Hematopoietic multipotent progenitor cell treated with erythropoietin and hydrocortisone succinate and interleukin-3 and kit ligand, for 8 days (in vitro differentiated cells): ENCODE results near the gene POU3F1.
A peak's percentile ranks its signal among the peaks of the same experiment; 100 is the strongest.
"Not testable (repeated sequence)": the region's sequence is repeated elsewhere in the genome, so short reads cannot be mapped to it uniquely, and the experiment has no call there.

ENCODE experiments used
- DNase-seq: peaks from one replicate; pipeline ENCODE4 v3.0.0-alpha.2; 2015

POU3F1 gene

DNA sequence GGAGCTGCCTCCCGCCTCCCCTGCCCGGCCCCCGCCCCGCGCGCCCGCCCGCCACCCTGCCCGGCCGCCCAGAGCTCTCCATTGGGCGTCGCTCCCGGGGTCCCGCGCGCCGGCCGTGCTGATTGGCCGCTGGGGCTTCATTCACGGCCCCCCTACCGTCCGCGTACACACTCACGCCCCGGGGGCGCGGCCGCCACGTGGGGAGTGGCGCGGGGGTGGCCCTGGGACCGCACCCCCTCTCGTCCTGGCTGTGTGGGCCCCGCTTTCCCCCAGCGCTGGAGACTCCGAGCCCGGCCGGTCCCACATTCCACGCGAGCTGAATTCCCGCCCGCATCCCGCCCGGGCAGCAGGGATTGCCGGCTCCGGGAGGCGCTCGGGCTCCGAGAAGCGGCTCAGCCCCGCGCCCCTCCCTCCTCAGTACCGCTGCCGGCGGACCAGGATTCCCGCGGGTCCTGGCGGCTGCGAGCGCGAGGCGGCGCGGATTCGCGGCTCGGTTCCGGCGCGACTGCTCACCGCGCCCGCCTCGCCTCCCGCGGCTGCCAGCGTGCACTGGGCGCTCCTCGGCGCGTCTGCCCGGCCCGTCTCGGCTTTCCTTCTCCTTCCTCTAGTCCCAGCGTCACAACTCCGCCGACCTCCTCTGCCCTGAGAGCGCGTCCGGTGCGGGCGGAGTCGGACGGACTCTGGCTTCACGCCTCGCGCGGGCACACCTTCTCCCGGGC lies 450 bp upstream of the POU3F1 start:
- DNase-seq, result peak; percentile 73

DNA sequence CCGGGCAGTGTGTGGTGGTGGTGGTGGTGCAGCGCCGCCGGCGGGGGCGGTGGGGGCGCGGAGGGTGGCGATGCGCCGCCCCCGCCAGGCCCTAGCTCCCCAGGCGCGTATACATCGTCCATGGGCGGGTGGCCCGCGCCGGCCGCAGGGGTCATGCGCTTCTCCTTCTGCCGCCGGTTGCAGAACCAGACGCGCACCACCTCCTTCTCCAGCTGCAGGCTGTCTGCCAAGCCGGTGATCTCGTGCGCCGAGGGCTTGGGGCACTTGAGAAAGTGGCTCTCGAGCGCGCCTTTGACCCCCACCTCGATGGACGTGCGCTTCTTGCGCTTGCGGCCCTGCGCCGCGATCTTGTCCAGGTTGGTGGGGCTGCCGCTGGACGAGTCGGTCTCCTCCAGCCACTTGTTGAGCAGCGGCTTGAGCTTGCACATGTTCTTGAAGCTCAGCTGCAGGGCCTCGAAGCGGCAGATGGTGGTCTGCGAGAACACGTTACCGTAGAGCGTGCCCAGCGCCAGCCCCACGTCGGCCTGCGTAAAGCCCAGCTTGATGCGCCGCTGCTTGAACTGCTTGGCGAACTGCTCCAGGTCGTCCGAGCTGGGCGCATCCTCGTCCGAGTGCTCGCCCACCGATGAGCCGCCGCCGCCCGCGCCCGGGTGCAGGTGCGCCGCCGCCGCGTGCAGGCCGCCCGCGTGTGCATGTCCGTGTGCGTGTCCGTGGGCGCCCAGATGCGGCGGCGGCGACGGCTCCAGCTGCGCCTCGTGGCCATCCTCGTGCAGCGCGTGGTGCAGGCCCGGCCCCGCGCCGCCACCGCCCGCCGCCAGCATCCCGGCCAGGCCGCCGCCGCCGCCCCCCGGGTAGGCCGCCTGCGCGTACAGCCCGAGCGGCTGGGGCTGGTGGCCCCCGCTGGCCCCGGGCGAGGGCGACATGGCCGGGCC lies 926 bp downstream of the POU3F1 start:
- DNase-seq, result peak; percentile 38

DNA sequence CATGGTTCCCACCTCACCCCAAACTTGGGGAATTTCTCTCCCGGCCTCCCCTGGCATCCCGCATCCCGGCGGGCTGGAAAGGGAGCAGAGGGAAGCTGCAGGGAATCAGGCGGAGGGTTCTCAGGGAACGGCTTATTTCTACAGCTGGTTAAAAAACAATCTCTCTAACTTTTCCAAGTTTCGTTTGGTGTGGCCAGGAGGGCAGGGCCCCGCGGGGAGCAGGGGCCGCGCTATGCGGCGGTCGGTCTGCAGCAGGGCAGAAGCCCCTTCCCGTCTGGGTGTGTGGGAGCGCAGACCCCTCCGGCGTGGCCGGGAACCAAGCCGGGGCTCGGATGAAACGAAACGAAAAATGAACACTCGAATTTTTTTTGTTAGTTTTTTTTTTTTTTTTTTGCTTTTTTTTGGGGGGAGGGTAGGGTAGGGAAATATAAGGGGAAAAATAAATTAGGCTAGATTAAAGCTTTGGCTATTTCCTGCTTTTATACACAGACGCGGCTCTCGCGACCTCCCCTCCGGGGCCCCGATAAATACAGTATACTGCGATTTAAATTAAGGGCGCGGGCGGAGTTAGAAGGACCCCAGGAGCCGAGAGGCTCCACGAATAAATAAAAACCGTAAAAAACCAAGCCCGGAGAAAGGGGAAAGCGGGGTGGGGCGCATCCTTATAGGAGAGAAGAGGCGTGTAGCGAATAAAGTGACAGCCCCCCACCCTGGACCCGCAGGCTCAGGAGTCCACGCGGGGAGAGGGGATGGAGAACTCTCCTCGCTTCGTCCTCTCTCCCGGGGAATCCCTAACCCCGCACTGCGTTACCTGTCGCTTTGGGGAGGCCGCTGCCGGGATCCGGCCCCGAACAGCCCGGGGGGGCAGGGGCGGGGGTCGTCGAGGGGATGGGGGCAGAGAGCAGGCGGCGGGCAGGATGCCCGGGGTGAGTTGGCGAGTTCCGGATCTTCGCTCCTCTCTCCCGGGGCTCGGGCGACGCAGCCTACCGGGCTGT lies 2.1 kb downstream of the POU3F1 start:
- DNase-seq, result no peak

DNA sequence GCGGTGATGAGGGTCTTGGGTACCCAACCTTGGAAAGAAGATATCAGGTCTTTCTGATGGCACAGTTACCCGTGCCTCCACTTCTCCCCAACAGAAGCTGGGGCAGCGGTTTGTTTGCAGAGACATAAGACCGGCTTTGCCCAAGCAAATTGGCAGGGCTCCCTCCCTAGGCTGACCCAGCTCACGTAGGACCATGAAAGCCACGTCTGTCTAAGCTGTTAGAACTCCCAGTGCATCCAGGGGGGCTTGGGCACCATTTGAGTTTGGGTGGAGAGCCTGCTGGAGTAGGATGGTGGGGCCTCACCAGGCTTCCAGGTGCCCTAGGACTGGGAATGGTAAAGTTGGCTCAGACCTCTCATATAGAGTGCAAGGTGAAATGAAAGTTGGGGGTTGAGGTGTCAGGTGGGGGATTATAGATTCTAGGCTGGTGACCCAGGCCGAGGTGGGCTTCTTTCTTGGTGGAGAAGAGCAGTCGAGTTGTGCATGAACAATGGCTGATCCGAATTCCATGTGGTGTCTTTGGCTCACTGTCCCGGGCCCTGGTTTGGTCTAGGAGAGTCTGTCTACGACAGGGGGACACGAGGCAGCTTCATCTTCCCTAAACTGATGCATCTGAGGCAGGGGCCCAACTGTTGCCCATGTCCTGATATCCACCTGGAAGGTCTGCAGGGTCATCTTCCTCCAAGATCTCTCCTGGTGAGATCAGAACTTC lies 3.4 kb downstream of the POU3F1 start:
- no peak for DNase-seq

DNA sequence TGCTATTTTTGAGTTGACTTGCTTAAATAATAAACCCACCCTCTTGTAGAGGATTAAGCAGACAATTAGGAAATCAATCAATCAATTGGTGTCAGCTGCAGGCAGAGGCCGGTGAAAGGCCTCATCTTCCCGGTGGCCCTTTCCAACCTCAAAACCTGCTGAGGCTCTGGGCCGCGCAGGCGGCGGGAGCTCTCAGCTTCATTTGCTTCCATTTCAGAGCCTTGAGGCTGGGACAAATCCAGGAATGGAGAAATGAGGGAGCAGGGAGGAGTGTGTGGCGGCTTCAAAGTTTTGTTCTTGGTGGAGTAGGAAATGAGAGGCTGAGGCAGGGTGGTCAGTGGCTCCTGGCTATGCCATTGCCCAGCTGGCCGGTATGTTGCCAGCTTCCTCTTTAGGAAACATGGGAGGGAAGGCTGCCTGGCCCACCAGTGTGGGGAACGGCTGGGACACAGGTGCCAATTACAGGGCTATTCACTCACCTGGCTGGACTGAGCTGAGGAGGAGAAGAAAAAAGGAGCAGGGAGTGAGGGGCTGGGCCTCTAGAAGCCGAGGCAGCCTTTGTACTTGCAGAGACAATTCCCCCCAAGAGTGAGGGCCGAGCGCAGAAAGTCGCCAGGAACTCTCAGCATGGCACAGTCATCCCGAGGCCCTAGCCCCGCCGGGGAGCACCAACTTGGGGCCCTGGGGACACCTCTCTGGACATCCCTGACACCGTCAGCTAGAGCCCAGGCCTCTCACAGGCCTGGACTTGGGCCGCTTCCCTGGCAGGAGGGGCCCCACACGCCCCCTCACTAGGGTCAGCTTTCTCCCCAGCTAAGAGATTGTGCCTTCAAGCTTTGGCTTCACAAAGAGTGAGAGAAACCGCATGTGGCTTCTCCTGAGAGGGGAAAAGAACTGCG lies 4.4 kb downstream of the POU3F1 start:
- DNase-seq, result no peak

DNA sequence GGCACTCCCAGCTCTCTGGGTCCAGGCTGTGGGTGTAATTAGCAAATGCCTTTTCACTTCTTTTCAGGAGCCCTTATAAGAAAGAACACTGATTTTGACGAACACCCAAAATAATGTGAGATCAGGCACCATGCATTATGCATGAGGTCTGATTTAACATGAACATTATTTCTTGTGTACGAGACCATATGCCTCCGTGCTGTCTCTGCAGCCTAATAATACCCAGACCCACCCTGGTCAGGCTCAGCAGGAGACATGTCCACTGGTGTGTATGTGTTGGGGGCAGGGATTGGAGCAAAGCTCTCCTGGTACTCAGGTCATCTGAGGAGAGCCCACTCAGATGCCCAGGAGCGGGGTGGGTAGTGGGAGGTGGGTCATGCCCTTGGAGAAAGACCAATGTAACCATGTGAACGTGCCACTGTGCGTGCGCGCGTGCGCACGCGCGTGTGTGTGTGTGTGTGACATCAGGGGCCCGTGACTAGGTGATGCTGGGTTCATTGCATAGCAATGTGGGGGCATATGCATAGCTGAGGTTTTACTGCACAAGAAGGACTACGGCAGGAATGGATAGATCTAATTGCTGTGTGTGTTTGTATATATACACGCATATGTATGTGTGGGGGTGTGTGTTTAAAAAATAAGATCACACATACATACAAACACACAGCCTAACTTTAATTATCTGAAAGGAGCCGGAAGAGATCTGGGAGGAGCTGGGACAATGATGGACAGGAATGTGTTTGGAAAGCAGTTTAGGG lies 7.1 kb downstream of the POU3F1 start:
- DNase-seq, result no peak

DNA sequence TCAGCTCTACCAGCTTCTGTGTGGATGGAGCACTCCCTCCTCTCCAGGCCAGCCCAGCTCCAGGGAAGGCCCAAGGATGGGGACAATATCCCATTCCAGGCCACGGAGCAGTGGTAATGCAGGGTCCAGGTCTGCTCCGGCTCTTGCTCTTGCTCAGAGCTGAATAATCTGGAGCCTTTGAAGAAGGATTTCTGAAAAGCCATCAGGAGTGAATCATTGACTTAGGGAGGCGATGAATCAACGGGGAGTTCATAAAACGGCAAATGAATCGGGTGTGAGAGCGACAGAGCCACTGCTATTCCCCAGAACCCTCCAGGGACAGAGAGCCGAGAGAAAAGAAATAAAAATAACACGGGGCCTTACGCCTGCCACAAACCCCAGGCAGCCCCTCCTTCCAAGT lies 7.7 kb downstream of the POU3F1 start:
- DNase-seq, result no peak

DNA sequence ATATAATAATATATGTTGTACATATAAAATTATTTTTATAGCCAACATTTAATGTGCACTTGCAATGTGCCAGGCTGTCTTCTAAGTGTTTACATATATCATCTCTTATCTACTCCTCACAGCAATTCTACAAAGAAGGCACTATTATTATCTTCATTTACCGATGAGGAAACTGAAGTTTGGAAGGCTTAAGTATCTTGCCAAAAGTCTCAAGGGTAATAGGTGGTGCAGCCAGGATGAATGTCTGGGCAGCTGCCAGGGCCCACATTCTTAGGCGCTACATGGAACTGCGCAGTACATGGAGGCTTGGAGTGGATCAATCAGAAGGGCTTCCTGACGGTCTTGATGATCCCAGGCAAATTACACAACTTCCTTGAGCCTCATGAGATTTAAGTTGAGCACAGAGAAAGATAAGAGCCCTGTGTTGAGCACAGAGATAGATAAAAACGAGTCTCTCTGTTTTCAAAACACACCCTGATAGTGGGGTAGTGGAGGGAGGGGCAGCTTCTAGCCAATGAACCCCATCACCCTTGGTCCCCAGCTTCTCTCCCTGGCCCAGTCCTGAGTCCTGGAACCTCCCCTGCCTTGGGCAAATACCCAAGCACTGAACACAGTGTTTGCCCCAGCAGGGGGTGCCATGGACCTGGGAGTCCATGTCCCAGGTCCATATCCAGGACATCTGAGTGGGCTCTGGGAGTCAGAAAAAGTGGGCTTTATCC lies 9.2 kb downstream of the POU3F1 start:
- peak; percentile 93 for DNase-seq

DNA sequence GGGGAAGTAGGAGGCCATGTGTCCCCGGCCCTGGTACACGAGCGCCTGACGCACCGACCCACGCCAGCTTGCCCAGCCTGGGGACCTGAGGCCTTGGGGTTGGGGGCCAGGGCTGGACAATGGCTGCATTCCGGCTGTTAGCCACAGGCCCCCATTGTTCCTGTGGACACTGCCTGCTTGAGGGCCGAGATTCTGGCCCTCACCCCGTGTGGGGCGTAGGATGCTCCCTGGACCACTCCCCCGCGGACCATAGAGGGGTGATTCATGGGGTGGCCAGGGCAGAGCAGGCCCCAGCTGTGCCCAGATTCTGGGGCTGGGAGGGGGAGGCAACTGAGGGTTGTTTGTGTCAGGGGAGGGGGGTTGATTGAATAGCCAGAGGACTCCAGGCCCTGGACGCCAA lies 11.7 kb downstream of the POU3F1 start:
- no peak for DNase-seq

DNA sequence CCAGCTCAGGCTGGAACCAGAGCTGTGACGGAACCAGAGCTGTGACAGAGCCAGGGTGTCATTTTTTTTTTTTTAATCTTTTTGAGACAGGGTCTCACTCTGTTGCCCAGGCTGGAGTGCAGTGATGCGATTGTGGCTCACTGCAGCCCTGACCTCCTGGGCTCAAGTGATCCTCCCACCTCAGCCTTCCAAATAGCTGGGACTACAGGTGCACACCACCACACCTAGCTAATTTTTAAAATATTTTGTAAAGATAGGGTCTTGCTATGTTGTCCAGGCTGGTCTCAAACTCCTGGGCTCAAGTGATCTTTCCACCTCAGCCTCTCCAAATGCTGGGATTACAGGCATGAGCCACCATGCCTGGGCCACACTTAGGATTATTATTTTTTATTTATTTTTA lies 13.6 kb downstream of the POU3F1 start:
- not testable (repeated sequence) for DNase-seq

DNA sequence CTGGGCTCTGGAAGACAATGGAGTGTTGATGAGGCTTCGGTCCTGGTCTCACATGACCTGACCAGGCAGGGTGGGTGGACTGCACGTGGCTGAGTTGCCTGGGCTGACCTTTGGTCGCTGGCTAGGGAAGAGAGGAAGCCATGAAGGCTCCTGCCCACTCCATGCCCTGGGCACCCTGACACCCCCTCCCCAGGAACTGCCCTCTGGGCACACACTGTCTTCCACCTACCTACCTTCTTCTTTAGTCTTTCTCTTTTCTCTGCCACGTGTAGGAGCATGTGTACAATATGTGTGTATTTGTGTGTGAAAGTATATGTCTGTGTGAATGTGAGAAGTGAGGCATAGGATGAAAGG lies 15.1 kb downstream of the POU3F1 start:
- no peak for DNase-seq

DNA sequence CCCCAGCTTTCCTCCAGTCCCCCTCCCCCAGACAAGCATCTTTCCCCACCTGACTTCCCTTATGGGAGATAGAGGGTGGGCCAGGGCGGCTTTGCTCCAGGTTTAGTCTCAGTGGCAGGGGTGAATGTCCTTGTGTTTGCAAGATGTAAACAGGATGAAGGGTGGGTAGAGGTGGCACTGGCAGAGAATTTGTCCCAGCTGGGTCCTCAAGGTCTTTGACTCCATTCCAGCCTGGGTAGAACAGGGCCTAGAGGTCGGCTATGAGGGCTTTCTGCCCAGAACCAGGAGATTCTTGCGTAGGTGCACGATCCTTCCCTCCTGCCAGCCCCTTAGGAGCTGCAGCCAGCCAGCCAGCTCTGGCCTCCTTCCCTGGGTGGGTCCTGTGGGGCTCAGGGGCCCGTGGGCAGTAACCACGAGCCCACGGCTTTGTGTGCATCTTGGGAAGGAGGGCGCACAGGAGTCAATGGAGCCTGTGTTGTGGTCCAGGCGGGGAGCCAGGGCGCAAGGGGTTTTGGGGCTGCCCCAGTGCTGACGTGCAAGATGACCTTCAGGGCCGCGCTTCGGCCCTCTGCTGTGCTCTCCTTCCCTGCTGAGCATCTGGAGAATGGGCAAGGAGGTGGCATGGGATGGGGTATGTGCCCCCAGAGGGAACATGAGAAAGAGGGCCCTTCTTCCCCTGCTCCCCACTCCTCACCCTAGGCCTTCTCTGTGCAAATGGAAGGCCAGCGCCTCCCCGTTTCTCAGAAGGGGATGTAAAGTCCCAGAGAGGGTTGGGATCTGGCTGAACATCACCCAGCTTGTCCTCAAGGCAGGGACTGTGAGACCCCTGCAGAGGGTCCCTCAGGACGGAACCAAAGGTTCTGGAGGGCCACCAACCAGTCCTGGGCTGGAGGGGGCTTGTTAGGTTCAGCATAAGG lies 15.7 kb downstream of the POU3F1 start:
- DNase-seq, result no peak

DNA sequence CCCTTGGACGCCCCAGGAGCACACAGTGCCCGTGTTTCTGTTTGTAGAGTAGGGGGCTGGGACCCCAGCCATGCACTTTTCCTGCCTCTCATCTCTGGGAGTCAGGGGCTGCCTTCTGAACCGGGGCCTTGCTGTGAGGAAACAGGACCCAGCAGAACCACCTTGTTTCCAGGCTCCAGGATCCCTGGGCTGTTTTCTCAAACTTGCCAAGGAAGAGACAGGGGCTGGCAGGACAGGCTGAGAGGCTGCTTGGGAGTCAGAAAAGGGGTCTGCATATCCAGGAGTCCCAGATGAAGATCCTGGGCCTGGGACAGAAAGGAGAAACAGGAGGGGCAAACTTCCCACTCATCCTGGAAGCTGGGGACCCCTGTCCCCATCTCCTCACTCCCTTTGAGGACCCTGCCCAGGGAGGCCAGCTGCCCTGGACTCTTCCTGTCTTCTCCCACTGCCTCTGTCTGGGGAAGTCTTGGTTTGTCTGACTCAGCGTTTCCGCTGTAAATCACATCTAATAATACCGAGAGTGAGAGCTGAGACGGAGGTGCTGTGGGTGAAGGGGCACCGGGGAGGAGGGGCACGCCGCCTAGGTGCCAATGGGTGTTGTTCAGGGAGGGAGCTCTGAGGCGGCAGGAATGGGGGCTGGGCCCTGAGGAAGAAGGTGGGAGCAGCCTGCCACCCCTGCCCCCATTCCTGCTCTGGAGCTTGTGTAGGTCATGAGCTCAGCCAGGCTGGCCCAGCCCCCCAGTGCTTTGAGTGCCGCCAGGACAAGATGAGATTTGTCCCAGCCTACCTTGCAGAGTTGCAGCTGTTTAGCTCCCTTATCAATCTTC lies 16.7 kb downstream of the POU3F1 start:
- no peak for DNase-seq

DNA sequence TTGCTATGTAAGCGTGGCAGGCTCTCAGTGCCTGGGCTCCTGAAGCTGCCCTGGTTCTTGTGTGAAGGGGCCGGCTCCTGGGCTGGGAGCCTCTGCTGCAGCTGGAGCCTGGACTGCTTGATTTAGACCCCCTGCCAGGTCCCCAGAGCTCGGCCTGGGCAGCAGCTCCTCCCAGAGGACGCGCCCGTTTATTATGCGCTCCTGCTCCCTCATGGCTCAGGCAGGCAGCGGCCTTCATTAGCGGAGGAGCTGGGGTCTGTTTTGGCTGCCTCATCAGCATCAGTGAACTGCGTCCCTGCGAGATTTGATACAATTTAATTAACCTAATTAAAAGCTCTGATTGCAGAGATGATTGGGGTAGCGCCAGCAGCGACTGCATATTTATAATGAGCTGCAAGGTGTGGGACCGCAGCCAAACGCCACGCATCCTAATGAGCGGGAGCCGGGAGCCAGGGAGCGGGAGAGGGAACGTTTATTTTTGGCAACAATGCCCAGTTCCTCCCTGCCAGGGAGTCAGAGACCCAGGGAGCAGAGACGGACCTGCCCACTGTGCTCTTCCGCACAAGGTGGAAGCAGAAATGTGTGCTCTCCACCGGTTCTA lies 17.4 kb downstream of the POU3F1 start:
- DNase-seq, result no peak

DNA sequence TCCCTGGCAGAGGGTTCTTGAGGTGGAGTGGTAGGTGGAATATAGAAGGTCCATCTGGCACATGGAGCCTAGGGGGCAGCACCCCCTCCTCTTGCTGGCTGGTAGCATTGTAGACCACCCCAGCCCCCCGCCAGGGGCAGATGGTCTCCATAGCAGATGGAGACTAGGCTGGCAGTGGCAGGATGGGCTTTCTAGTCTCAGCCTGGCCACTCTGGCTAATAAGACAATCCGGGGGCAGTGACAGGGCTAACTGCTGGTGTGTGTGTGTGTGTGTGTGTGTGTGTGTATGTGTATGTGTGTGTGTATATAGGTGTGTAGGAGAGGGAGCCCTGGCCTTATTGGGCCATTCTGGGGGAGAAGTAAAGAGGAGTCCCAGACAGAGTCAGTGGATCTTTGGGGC lies 17.9 kb downstream of the POU3F1 start:
- DNase-seq, result no peak

DNA sequence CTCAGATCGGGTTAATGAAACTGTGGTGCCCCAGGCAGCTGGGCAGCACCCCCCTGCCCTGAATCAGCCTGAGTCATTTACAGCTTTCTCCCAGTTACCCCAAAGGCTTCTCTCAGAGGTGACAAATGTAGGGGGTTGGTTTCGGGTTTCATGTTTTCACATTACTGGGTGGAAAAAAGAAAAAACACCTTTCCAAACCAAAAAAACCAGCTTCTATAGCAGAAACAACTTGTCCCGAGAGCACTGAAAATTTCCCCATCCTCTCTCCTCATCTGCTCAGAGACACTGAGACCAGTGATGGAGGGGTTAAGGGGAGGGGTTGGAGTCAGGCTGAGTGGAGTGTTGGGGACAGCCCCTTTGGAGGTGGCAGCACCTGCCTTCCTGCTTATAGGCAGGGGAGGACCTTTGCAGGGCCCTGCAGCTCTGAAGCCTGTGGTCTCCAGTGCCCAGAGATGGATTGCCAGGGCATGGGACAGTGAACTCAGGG lies 18.4 kb downstream of the POU3F1 start:
- no peak for DNase-seq
